Kasumi-1 (cell line): ENCODE results near the gene GPATCH8.
"Not testable (repeated sequence)": the region's sequence is repeated elsewhere in the genome, so short reads cannot be mapped to it uniquely, and the experiment has no call there.

Source experiments
- DNase-seq, 2 experiments: peaks; one replicate each; lab custom pipeline; 2025; lab: John Stamatoyannopoulos, UW

GPATCH8 gene

DNA sequence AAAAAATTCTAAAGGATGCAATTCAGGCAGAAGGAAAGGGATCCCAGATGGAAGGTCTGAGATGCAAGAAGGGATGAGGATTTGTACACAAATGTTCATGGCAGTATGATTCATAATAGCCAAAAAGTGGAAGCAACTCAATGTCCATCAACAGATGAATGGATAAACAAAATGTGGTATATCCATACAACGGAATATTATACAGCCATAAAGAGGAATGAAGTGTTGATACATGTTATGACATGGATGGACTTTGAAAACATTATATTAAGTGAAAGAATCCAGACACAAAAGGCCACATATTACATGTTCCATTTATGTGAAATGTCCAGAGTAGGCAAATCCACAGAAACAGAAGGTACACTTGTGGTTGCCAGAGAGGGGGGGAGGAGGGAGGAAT lies 23.9 kb upstream of the GPATCH8 start:
- no peak for DNase-seq

DNA sequence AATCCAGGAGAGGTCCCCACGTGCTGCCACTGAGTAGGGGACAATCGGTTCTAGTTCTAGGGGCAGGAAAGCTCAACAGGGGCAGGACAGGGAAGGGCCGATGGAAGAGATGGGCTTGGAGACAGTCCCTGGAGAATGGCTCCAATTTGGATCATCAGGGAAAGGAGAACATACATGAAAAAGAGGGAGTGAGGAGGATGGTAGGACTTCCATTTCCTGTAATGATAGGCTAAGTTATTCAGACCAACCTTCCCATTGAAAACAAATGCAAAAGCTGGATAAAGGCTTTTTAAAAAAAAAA lies 20.4 kb upstream of the GPATCH8 start:
- DNase-seq = no peak

DNA sequence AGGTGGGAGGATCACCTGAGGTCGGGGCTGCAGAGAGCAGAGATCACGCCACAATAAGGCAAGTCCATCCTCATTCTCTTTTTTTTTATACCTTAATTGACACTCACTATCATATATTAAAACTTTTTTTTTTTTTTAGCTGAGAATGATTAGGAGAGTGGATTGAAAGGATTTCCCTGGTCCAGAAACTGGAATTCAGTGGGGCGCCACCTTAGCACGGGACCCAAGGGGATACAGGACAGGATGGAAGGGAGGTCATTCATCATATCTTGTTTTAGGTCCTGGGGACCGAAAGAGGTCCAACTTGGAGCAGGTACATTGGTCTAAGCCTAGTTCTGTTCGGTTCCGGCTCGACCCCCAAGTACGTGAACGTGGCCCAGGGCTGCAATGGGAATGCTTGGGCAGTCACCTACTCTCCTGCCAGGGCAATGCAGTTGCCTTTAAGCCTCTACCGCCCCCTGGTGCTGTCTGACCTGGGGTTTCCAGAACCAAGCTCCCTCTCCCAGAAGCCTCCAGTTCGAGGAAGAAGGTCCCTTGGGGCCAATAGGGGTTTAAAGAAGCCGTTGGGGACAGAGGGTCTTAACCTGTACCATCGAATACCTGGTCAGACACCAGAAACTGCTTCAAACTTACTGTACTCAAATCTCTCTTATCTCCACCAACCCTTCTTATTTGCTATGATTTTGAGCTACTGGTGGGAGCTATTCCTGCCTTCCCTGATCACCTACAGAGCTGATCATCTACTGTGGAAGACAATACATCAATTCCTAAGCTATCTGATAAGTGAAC lies 19.9 kb upstream of the GPATCH8 start:
- DNase-seq = peak; percentile 77 to 80

DNA sequence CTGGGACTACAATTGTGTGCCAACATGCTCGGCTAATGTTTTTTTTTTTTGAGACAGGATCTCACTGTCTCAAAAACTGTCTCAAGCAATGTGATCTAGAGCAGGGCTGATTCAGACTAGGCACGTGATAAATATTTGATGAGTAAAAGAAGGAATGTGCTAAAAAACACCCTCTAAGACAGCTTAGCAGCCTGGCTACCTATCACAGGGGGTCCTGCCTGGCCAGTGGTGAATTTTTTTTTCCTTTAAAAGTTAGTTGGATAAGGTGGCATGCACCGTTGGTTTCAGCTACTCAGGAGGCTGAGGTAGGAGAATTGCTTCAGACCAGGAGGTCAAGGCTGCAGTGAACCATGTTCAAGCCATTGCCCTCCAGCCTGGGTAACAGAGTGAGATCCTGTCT lies 14.8 kb upstream of the GPATCH8 start:
- no peak for DNase-seq

DNA sequence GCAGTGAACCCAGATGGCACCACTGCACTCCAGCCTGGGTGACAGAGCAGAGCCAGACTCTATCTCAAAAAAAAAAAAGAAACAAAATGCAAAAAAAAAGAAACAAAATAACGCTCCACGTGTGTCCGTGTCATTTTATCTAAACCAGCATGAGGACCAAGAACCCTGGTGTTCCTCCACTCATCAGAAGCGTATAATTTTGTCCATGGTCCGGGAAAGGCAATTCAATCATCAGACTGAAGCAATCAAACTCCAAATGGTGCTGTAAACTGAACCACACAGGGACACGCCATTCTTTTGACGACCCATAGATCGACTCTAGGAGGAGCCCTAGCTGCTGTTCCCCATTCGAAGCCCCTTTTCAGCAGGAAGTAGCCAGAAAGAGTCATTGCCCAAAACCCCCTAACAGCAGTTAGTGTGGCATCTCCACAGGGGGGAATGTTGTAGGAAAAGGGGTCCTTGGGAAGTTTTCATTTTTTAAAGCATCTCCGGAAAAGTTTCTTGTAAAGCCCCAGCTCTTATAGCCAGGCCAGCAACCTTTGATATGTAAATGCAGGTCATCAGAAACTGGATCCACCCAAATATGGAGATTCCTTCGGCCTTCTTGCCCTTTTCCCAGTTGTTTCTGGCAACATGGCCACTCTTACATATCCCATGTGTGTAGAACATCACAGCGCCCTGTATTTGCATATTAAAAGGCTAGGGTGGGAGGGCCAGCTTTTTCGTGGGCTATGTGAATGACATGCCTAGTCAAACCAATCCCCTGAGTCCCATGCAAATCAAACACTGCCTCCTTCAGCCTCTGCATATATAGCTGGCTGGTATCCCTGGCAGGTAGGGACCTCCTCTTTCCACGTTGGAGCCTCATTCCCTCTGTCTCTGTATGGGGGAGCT lies 8.3 kb upstream of the GPATCH8 start:
- peak; percentile 31 to 32 for DNase-seq

DNA sequence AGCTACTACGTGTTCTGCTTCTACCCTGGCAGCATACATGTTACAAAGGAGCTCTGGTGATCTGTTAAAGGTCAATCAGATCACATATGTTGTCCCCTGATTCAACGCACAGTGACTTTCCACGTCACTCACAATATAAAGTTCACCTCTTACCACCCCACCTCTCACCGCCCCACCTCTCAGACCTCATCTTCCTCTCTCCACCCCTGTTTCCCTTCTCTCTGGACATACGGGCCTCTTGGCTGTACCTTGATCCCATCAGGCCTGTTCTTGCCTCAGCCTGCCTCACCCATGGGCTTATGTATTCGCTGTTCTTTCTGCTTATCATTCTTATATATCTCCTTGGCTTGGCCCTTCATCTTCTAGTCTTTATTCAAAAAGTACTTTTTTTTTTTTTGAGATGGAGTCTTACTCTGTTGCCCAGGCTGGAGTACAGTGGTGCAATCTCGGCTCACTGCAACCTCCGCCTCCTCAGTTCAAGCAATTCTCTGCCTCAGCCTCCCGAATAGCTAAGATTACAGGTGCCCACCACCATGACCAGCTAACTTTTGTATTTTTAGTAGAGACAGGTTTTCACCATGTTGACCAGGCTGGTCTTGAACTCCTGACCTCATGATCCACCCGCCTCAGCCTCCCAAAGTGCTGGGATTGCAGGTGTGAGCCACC lies 3.9 kb upstream of the GPATCH8 start:
- DNase-seq = not testable (repeated sequence)

DNA sequence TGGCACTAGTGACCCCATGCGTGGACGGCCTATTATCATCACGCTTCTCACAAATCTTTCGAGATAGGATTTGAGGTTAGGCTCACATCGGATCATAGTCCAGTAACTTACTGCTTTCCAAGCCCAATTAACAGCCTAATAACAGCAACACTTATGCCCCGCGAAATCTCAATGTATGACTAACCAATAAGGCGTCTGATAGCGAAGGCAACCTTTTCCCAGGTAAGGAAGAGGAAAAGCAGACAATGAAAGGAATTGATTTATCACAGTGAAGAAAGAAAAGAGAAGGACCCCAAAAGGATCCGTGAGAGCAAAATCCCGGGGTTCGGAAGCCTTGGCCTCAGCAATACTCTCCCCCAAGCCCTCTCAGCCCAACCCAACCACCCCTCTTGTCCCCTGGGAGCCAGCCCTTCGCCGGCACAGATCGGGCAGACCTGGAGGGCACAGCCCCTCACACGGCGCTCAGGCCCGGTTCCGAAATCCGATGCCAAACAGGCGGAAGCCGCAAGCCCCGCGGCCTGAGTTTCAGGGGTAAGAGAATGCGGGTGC lies 534 bp downstream of the GPATCH8 start:
- DNase-seq = no peak

DNA sequence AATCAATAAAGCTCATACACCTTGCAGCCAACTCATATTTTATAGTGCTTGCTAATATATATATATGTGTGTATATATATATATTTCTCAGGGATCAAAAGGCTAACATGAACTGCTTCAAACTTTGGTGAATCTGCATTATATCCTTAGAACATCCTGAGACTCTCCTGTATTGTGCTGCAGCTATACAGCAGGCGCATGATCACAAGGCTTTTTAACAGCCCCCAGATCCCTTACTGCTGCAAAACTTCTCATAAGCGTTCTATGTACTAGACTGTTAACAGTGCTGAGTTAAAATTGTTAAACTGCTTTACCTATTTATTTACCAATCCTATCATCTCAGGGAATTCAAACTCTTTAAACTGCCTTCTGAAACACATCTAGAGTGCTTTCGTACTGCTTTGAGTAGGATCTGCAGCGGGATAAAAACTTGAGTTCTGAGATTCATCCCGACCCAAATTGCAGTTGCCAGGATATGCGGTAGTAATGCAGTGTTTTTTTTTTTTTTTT lies 1.3 kb downstream of the GPATCH8 start:
- DNase-seq = peak; percentile 25 to 49

DNA sequence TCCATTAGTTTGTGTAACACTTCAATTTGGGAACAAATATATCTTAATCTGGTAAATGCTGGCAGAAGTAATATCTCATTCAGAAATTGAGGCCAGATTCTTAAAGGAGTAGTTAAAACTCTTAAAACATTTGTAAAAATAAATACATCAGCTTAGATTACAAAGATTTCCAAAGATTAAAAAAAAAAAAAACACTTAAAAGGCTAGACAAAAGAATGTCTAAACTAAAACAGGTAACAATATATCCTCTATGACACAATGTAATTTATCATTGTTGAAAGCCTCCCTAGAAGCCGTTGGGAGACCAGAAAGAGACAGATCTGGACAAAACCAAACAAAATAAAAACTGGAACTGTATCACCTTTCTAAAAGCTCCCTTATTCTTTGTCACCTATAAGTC lies 3.5 kb downstream of the GPATCH8 start:
- DNase-seq = no peak

DNA sequence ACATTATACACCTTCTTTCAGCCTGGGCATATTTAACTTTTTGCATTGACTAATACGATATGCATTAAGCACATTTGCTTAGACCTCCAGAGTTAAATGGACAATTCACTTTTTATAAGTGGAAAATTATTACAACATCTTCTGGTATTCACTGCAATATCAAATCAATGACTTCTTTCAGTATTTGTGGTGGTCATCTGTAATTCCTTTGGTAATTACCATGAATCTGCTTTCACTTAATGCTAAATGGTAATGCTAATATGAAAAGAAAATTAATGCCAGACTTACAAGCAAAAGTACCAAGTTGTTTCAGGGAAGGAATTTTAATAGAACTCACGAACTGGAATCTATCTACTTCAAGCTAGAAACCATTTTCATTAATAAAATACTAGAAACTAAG lies 6.4 kb downstream of the GPATCH8 start:
- DNase-seq = no peak

DNA sequence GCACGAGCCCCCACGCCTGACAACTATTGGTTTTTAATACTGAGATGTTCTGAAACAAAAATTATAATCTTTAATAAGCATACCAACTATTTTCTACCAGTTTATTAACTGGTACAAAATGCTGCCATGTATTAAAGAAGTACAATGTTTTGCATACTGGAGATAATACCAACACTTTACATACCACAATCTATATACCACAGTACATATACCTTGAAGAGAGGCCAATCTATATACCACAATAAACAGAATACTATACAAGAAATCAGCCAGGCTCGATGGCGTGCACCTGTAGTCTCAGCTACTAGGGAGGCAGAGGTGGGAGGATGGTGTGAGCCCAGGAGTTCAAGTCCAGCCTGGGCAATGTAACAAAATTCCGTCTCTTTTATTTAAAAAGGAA lies 9.9 kb downstream of the GPATCH8 start:
- DNase-seq = no peak

DNA sequence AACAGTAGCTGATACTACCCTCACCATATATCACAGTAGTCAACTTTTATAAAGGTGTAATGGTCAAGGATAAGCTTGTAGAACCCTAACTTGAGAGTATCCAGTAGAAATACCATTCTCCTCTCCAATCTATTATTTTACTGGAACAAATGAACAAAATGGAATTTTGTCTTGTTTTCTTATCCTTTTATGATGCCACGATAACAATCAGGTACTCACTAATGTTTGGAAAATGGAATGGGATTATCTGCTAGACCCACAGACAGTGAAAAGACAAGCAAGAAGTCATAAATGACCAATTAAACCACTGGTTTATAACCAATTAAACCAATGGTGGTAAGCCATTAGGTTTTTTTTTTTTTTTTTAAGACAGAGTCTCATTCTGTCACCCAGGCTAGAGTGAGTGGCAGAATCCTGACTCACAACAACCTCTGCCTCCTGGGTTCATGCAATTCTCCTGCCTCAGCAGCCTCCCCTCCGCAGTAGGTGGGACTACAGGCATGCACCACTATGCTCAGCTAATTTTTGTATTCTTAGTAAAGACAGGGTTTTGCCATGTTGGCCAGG lies 10.4 kb downstream of the GPATCH8 start:
- no peak for DNase-seq

DNA sequence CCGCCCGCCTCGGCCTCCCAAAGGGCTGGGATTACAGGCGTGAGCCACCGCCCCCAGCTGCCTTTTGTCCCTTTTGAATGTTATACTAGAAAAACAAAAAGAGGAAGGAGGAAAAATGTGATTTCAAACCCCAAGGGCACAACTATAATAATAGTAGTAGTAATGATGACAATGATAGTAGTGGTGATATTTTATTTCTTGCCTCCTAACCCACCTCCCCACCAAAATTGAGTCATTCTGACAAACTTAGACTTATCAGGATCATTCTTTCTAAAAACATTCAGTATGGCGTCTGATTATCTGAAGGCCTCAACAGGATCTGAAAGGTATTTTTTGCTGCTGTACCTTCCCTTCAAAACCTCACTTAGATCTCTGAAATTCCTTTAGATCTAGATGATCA lies 13.6 kb downstream of the GPATCH8 start:
- DNase-seq = no peak

DNA sequence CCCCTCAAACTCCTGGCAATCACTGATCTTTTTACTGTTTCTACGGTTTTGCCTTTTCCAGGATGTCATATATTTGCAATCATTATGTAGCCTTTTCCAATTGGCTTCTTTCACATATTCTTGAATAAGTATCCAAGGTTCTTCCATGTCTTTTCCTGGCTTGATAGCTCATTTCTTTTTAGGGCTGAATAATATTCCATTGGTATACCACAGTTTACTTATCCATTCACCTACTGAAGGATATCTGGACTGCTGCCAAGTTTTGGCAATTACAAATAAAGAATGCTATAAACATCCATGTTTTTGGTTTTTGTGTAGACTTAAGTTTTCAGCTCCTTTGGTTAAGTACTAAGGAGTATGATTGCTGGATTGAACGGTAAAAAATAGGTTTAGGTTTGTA lies 16.0 kb downstream of the GPATCH8 start:
- no peak for DNase-seq

DNA sequence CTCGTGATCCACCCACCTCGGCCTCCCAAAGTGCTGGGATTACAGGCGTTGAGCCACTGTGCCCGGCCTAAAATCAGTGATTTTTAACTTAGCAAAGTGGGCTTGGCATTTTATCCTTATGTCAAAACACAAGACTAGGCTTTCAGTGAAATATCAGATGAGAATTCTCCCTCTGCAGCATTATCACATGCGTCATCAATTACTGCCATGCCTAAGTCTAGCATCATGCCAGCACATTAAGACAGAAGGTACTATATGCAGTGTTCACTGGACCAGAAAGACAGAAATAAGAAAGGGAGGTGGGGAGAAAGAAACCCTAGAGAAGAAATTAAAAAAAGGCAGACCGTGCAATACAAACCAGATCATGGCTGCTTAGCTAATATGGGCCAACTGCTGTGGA lies 29.8 kb downstream of the GPATCH8 start:
- no peak for DNase-seq

DNA sequence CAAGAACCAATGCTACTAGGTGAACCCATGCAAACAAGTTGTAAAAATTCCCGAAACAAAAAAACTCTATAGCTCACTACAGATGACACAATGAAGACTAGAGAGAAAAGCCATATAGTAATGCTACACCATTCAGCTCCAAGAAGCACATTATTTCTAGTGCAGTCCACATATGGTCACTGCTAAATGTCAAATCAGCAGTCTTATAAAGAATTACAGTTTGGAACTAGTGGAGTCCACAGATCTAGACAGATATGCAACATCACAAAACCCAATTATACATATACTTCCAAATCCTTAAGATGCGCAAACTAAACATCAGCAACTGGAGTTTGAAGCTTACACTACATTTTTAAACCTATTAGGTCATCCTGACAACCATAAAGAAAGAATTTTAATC lies 33.5 kb downstream of the GPATCH8 start:
- DNase-seq = no peak

DNA sequence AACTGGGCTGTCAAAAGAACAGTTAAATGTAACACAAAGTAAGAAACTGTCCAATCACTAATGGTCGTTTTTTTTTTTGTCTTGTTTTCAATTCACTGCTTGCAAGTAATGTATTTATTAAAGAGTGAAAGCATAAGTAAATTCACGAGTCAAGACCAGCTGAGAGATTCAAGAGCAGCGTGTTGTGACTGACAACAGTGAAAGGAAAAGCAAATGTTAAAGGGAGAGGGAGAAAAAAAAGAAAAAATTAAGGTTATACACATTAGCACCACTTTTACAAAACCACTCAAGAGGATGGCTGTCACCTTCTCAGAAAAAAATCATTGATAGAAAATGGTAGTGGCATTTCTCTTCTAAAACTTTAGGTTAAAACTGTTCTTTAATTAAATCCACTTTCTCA lies 36.1 kb downstream of the GPATCH8 start:
- no peak for DNase-seq

DNA sequence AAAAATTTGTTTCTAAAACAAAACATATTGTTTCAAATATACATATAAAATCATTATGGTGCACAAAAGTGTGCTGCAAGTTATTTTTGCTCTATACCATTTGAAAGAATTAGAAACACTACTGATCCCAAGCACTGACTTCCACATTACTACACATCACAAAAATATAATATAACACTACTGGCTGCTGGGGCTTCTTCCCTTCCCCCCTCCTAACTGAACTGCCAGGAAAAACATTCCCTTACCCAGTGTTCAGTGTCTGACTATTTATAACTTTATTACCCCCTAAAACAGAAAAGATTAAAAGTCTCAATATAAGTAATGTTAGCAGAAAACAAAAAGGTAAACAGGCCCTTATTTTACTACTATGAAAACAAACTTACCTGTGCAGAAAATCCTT lies 36.9 kb downstream of the GPATCH8 start:
- DNase-seq = no peak

DNA sequence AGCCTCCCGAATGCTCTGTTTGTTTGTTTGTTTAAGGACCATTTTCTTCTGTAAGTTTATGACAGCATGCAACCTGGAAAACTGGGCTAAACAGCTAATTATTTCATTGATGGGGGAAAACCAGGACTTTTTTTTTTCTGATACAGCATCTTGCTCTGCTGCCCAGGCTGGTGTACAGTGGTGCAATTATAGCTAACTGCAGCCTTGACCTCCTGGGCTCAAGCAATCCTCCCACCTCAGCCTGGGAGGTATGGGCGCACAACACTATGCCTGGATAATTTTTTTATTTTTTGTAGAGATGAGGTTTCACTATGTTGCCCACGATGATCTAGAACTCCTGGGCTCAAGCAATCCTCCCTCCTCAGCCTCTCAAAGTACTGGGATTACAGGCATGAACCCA lies 37.3 kb downstream of the GPATCH8 start:
- no peak for DNase-seq

DNA sequence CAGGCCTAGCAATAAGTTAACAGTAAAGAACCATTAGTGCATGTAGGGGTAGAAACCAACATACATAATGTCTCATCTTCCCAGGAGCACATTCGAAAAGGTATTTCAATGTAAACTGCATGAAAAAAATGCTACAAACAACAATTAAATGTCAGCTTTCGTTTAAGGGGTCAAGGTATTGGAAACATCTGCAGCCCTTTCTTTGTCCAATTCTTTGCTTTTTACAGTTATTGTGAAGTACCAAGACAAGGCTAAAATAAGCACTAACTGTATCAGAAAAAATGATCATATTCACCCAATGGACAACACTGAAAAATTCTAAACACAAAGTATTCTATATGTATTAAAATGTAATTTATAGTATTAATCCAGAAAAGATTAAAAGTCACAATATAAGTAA lies 37.9 kb downstream of the GPATCH8 start:
- DNase-seq = no peak

DNA sequence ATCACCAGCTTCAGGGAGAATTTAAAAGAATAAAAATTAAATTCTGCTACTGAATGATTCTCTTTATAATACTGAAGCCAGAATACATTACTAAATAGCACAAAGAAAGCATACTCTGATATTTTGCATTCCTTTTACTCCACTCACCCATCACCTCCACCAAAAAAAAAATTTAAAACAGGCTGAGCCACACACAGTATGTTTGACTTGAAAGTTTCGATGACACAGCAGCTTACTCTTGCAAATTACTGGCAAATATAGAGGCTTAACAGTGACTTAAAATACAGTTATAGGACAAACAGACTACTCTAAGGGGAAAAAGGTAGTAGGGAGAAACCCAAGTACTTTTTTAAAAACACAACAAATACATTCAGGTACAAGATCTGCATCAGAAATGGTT lies 39.2 kb downstream of the GPATCH8 start:
- DNase-seq = no peak

DNA sequence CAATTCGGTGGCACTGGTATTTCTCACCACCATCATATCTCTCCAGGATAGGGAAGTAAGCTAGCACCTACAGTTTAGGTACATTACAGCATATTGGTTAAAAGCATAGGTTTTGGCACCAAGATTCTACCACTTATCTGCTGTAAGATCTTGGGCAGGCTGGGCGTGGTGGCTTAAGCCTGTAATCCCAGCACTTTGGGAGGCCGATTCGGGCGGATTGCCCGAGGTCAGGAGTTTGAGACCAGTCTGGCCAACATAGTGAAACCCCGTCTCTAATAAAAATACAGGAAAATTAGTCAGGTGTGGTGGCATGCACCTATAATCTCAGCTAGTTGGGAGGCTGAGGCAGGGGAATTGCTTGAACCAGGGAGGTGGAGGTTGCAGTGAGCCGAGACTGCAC lies 51.4 kb downstream of the GPATCH8 start:
- DNase-seq = no peak
